OCI-LY1 (cell line): Measurements from ENCODE around the gene MTAP.

ENCODE experiments used
- H2AFZ ChIP-seq: fragments of 200-600 bp; sonication (generic), shearing (Covaris generic); 2 replicates; pipeline ENCODE4 v1.6.0; 2014; ENCODE audit warnings: antibody characterized with exemption, mild to moderate bottlenecking, low read length
- H3F3A ChIP-seq: fragments of 200-600 bp; sonication (generic), shearing (Covaris generic); 2 replicates; pipeline ENCODE4 v1.6.0; 2014; ENCODE audit warnings: mild to moderate bottlenecking, antibody characterized with exemption, low read length, moderate library complexity; ENCODE audit not compliant: insufficient read depth
- H3K27ac ChIP-seq: fragments of 200-600 bp; sonication (generic); 2 replicates; pipeline ENCODE4 v1.5.1; 2014; ENCODE audit warnings: low read length, mixed run types, mild to moderate bottlenecking, low read depth; ENCODE audit not compliant: poor library complexity, severe bottlenecking
- H3K27me3 ChIP-seq: fragments of 200-600 bp; sonication (generic); 2 replicates; pipeline ENCODE4 v1.6.0; 2014; ENCODE audit warnings: antibody characterized with exemption, mild to moderate bottlenecking, low read length, moderate library complexity; ENCODE audit not compliant: insufficient read depth
- H3K36me3 ChIP-seq: fragments of 200-600 bp; sonication (generic); 2 replicates; pipeline ENCODE4 v1.6.1; 2014; ENCODE audit warnings: mild to moderate bottlenecking, antibody characterized with exemption, low read length, moderate library complexity, mixed read lengths; ENCODE audit not compliant: insufficient read depth
- H3K4me1 ChIP-seq: fragments of 200-600 bp; sonication (generic); 2 replicates; pipeline ENCODE4 v1.5.1; 2014; ENCODE audit warnings: mild to moderate bottlenecking, low read length, moderate library complexity; ENCODE audit not compliant: insufficient read depth, severe bottlenecking
- H3K4me2 ChIP-seq: fragments of 200-600 bp; sonication (generic), shearing (Covaris generic); 2 replicates; pipeline ENCODE4 v1.6.1; 2014; ENCODE audit warnings: low read length
- H3K4me3 ChIP-seq: fragments of 200-600 bp; sonication (generic); 2 replicates; pipeline ENCODE4 v1.5.1; 2014; ENCODE audit warnings: low read length, low read depth, mild to moderate bottlenecking, mixed read lengths; ENCODE audit not compliant: poor library complexity, severe bottlenecking
- H3K79me2 ChIP-seq: fragments of 200-600 bp; shearing (Covaris generic); 2 replicates; pipeline ENCODE4 v1.6.1; 2016; ENCODE audit warnings: mixed run types, low read length, mixed read lengths; ENCODE audit not compliant: insufficient read depth
- H3K9ac ChIP-seq: fragments of 200-600 bp; sonication (generic), shearing (Covaris generic); 2 replicates; pipeline ENCODE4 v1.6.1; 2014; ENCODE audit warnings: mild to moderate bottlenecking, low read length, mixed read lengths
- H3K9me2 ChIP-seq: fragments of 200-600 bp; sonication (generic), shearing (Covaris generic); 2 replicates; pipeline ENCODE4 v1.6.1; 2014; ENCODE audit warnings: low read depth, mild to moderate bottlenecking, low read length, mixed read lengths
- H3K9me3 ChIP-seq: fragments of 200-600 bp; shearing (Covaris generic); 2 replicates; pipeline ENCODE4 v1.6.1; 2014; ENCODE audit warnings: low read length, mixed read lengths
- H4K20me1 ChIP-seq: fragments of 200-600 bp; sonication (generic), shearing (Covaris generic); 2 replicates; pipeline ENCODE4 v1.6.0; 2016; ENCODE audit warnings: mild to moderate bottlenecking, low read length; ENCODE audit not compliant: insufficient read depth
- EZH2 ChIP-seq: fragments of 200-600 bp; sonication (generic), shearing (Covaris generic); IDR thresholded peaks from 2 replicates; pipeline ENCODE4 v1.8.0; 2017; ENCODE audit warnings: borderline replicate concordance, mixed run types, mild to moderate bottlenecking, antibody characterized with exemption, low read length, moderate library complexity, mixed read lengths
- TF ChIP-seq, protein P1 (sequence below): fragments of 200-600 bp; sonication (generic), shearing (Covaris generic); IDR thresholded peaks from 2 replicates; pipeline ENCODE4 v1.5.1; 2017; ENCODE audit warnings: mild to moderate bottlenecking, antibody characterized with exemption, low read length, moderate library complexity, mixed read lengths

The MTAP gene

DNA sequence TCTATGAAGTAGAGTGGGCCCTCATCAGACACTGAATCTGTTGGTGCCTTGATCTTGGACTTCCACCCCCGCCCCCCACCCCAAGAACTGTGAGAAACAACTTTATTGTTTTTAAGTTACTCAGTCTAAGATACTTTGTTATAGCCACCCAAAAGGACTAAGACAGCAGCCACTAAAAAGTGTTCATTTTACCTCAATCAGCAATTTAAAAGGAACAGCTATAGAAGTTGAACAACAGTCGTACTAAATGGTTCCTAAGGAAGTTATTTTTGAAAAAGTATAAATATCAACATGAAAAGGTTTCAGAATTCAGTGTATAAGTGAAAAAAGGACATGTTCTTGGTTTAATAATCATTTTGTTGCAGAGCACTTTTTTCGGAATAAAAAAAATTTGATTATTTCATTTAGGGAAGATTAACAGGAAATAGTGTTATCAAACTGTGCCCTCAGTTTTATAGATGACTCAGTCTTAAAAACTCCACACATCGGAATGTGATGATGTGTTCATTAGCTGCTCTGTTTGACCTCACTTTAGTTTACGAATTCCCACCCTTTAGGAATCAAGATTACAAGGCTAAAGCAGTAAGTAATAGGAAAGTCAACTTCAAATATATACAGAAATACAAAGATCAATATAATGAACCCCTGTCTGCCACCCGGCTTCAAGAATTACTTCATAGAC lies 71.2 kb downstream of the MTAP start:
- Histone ChIP-seq H3F3A (no peaks in the 10 kb centered on the region), H3K36me3 (peaks cover 48% of the 10 kb centered on the region), H3K4me3 (no peak overlapping the region), H4K20me1 (no peaks in the 10 kb centered on the region), H2AFZ (no peak overlapping the region), H3K27me3 (no peaks in the 10 kb centered on the region), H3K79me2 (peaks cover 5% of the 10 kb centered on the region; the same call in 1 of the 2 replicates), H3K27ac (no peak overlapping the region), H3K9me2 (no peaks in the 10 kb centered on the region), H3K9me3 (peaks cover 5% of the 10 kb centered on the region; the same call in 1 of the 2 replicates), H3K9ac (no peak overlapping the region), H3K4me1 (no peaks in the 10 kb centered on the region), H3K4me2 (no peak overlapping the region)
- TF ChIP-seq EZH2: no peak
- TF ChIP-seq, protein P1, sequence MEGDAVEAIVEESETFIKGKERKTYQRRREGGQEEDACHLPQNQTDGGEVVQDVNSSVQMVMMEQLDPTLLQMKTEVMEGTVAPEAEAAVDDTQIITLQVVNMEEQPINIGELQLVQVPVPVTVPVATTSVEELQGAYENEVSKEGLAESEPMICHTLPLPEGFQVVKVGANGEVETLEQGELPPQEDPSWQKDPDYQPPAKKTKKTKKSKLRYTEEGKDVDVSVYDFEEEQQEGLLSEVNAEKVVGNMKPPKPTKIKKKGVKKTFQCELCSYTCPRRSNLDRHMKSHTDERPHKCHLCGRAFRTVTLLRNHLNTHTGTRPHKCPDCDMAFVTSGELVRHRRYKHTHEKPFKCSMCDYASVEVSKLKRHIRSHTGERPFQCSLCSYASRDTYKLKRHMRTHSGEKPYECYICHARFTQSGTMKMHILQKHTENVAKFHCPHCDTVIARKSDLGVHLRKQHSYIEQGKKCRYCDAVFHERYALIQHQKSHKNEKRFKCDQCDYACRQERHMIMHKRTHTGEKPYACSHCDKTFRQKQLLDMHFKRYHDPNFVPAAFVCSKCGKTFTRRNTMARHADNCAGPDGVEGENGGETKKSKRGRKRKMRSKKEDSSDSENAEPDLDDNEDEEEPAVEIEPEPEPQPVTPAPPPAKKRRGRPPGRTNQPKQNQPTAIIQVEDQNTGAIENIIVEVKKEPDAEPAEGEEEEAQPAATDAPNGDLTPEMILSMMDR: no peak

DNA sequence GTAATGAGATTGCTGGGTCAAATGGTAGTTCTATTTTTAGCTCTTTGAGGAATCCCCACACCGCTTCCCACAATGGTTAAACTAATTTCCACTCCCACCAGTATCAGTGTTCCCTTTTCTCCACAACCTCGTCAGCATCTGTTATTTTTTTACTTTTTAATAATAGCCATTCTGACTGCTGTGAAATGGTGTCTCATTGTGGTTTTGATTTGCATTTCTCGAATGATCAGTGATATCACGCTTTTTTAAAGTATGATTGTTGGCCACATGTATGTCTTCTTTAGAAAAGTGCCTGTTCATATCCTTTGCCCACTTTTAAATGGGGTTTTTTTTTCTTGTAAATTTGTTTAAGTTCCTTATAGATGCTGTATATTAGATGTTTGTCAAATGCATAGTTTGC lies 73.5 kb downstream of the MTAP start:
- H4K20me1 ChIP-seq: no peaks in the 10 kb centered on the region
- no peak overlapping the region for H3K4me2 ChIP-seq
- no peaks in the 10 kb centered on the region for H3K9me2 ChIP-seq
- no peak overlapping the region for H3K9ac ChIP-seq
- peaks cover 50% of the 10 kb centered on the region for H3K36me3 ChIP-seq
- peaks cover 5% of the 10 kb centered on the region; the same call in 1 of the 2 replicates for H3K79me2 ChIP-seq
- peaks cover 17% of the 10 kb centered on the region for H3K9me3 ChIP-seq
- H3F3A ChIP-seq: no peaks in the 10 kb centered on the region
- no peaks in the 10 kb centered on the region for H3K4me1 ChIP-seq
- no peaks in the 10 kb centered on the region for H3K27me3 ChIP-seq
- no peak overlapping the region for H3K4me3 ChIP-seq
- no peak overlapping the region for H2AFZ ChIP-seq
- TF ChIP-seq EZH2: no peak
- TF ChIP-seq, protein P1: no peak
- H3K27ac ChIP-seq: no peak overlapping the region

DNA sequence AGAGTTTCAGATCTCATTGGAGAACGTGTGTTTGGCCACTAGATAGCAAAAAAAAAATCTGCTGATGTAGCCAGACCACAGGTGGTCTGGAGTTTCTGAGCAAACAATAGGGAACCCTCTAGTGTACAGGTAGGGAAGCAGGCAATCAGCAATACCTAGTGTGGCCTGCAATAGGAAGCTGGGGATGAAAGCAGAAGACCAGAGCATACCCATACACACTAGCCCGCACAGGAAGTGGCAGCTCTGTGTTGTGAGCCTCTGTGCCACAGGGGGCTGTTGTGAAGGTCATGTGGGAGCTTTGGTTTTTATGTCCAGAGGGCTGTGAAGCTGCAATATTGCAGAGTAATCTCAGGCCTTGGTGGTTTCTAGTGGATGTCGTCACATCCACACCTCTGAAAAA lies 81.2 kb downstream of the MTAP start:
- no peaks in the 10 kb centered on the region for H3K79me2 ChIP-seq
- H3K4me3 ChIP-seq: no peak overlapping the region
- H3K9me2 ChIP-seq: no peaks in the 10 kb centered on the region
- H4K20me1 ChIP-seq: no peaks in the 10 kb centered on the region
- peaks cover 23% of the 10 kb centered on the region for H3K36me3 ChIP-seq
- H3F3A ChIP-seq: 0 out of 2 replicates have a peak, but pooled peaks cover 4% of the 10 kb centered on the region
- H2AFZ ChIP-seq: no peak overlapping the region
- no peaks in the 10 kb centered on the region for H3K27me3 ChIP-seq
- TF ChIP-seq, protein P1: no peak
- TF ChIP-seq EZH2: no peak
- H3K27ac ChIP-seq: no peak overlapping the region
- no peaks in the 10 kb centered on the region for H3K4me1 ChIP-seq
- H3K9ac ChIP-seq: no peak overlapping the region
- no peak overlapping the region for H3K4me2 ChIP-seq
- H3K9me3 ChIP-seq: peaks cover 15% of the 10 kb centered on the region; the same call in 1 of the 2 replicates
